Heart right ventricle (tissue), 16 donors: ENCODE data around the gene ITPKB. TPM values are rescaled to one million over a fixed set of nuclear protein-coding genes. Genes with fewer than 3 reads are reported as not detected.
A peak's percentile ranks its signal among the peaks of the same experiment; 100 is the strongest.

Experiments
- ATAC-seq, 8 donors: fragments of 200-7000 bp; cut with Tn5 transposase; one replicate each; pipeline ENCODE4 v1.9.1; 2020; ENCODE audit warnings: mild to moderate bottlenecking in 8 of 8, moderate library complexity in 8 of 8, moderate number of reproducible peaks in 1 of 8
- DNase-seq, 2 donors: peaks; one replicate each; pipeline ENCODE4 v3.0.0-alpha.2; 2020
- H3K27ac ChIP-seq, 10 donors: fragments of 200-600 bp; sonication (generic) in 2 of 10; one replicate each; pipeline versions ENCODE4 v1.5.0 to v1.8.0; 2020 to 2022; ENCODE audit warnings: mild to moderate bottlenecking in 3 of 10
- H3K27me3 ChIP-seq, 7 donors: fragments of 200-600 bp; one replicate each; pipeline ENCODE4 v1.8.0; 2021 to 2022; ENCODE audit warnings: mild to moderate bottlenecking in 2 of 7
- H3K36me3 ChIP-seq, 9 donors: fragments of 200-600 bp; sonication (generic) in 1 of 9; one replicate each; pipeline versions ENCODE4 v1.5.0 to v1.8.0; 2020 to 2022; ENCODE audit warnings: mild to moderate bottlenecking in 2 of 9
- H3K4me1 ChIP-seq, 9 donors: fragments of 200-600 bp; sonication (generic) in 1 of 9; one replicate each; pipeline versions ENCODE4 v1.5.0 to v1.8.0; 2020 to 2022; ENCODE audit warnings: mild to moderate bottlenecking in 4 of 9
- H3K4me3 ChIP-seq, 10 donors: fragments of 200-600 bp; sonication (generic) in 2 of 10; one replicate each; pipeline versions ENCODE4 v1.5.0 to v1.8.0; 2020 to 2022; ENCODE audit warnings: mild to moderate bottlenecking in 7 of 10, moderate library complexity in 2 of 10
- H3K9me3 ChIP-seq, 11 donors: fragments of 200-600 bp in 10 of 11; sonication (generic) in 2 of 11; one replicate each; pipeline versions ENCODE4 v1.5.0 to v1.8.0; 2013 to 2022; ENCODE audit warnings: mild to moderate bottlenecking in 2 of 11, control low read depth in 1 of 11, moderate library complexity in 1 of 11
- CTCF ChIP-seq, 9 donors: fragments of 200-600 bp; sonication (generic) in 2 of 9; IDR thresholded peaks; one replicate each; pipeline versions ENCODE4 v1.5.0 to v1.8.0; 2021 to 2022; ENCODE audit warnings: antibody characterized with exemption in 9 of 9, mild to moderate bottlenecking in 5 of 9, moderate library complexity in 1 of 9
- WGBS, 2 donors: extraction: QIAGEN DNeasy Blood & Tissue Kit; methylation state at CpG; one replicate each; pipeline ENCODE4 v1.1.7; 2013; ENCODE audit warnings: inconsistent platforms in 1 of 2; 5-methylcytosine and 5-hydroxymethylcytosine counted together
- intact Hi-C, 10 donors: fragments of 100-400 bp; cut with DNase I; formaldehyde crosslinking; loops; one replicate each; pipeline versions ENCODE4 v1.11.1 to v1.14.2; 2022
- polyA plus RNA-seq, 2 donors: library from polyadenylated mRNA; stranded (reverse); fragments of 200-250 nt; gene quantifications; one replicate each; pipeline ENCODE4 v1.2.3, GENCODE V29; 2013
- total RNA-seq, 10 donors: library from RNA; stranded (reverse); fragmentation: NEBNext Ultra II Directional in 3 of 10; extraction: Animal tissue kit (Norgen Biotek cat#: 25700) in 3 of 10; gene quantifications; one replicate each; pipeline versions ENCODE4 v1.2.1 to v1.2.4, GENCODE V29; 2021 to 2023
- donor health status: Arrhythmogenic right ventricular cardiomyopathy.
- donor health status: ischemic (EF 13 %, LVEDD 7.1; RV severe dilation, severe dysfunction).
- donor health status: healthy with polysubstance abuse.
- donor health status: DM: no; HTN: yes; CAD: no.
- donor health status: DM: no; HTN: no; CAD: no.
- donor health status: ischemic (EF 25% LVEDD 6.9; RV normal size, moderate dysfunction).
- donor health status: ischemic (EF 25% LVEDD 5.7; RV mildly dilated, moderate dysfunction).
- donor health status: healthy.
- donor health status: DM: yes; HTN: yes; CAD: no.
- donor health status: Ischemic cardiomyopathy.
- donor health status: ischemic (EF 35%, LVEDD 5.7; RV mildly dilated, moderate dysfunction).
- donor health status: nonischemic (EF 11% LVEDD 7.7; RV severe dilation, severe dysfunction).
- donor health status: DM: yes; HTN: yes; CAD: no.
- donor health status: PGD.
- donor health status: ischemic (EF 29% LVEDD 5.4; RV normal size, mild dysfunction).
- donor health status: nonischemic (EF 23%, LVEDD 6.1; RV moderate dilation, normal function).

ITPKB gene
- total and polyA plus RNA-seq, 12 donors, result 4.5 to 30.5 (median 16.1) TPM

GRCh38 chr1:226674892-226675714 lies 64.0 kb downstream of the ITPKB start:
- intact Hi-C loops, result no loop called here
- H3K4me3 ChIP-seq, result peak overlapping the region in 3 of 10 donors; percentile 6 to 32 (median 23)
- H3K4me1 ChIP-seq, result peaks cover 0 to 96% (median 79%) of the 10 kb centered on the region in 9 donors
- H3K9me3 ChIP-seq, result no peaks in the 10 kb centered on the region
- H3K27ac ChIP-seq, result peak overlapping the region; percentile 49 to 93 (median 90)
- 34 to 46% methylated on average over 17 of the region's 17 CpGs for WGBS, 2 donors
- DNase-seq (peak; percentile 45 to 85), ATAC-seq (peak; percentile 26 to 74 (median 60))
- H3K27me3 ChIP-seq, result no peaks in the 10 kb centered on the region
- peaks cover 0 to 8% (median 0%) of the 10 kb centered on the region in 9 donors for H3K36me3 ChIP-seq
- TF ChIP-seq CTCF (IDR thresholded peaks at IDR 0.05), result no peak

- H3K27ac ChIP-seq, result peak overlapping the region in 8 of 10 donors; percentile 21 to 93 (median 88)
- no peaks in the 10 kb centered on the region for H3K27me3 ChIP-seq
- intact Hi-C loops, result no loop called here
- no peaks in the 10 kb centered on the region for H3K9me3 ChIP-seq
- no peak for ATAC-seq
- WGBS, 2 donors, result 61 to 69% methylated on average over 4 of the region's 4 CpGs
- H3K4me1 ChIP-seq, result peaks cover 0 to 93% (median 64%) of the 10 kb centered on the region in 9 donors
- no peak overlapping the region for H3K4me3 ChIP-seq
- peaks cover 0 to 8% (median 0%) of the 10 kb centered on the region in 9 donors for H3K36me3 ChIP-seq
- no peak for TF ChIP-seq CTCF (IDR thresholded peaks at IDR 0.05)
- no peak for DNase-seq
Measured at GRCh38 chr1:226672339-226672762, 66.7 kb downstream of the ITPKB start.

- Histone ChIP-seq H3K27ac (peak overlapping the region in 8 of 10 donors; percentile 14 to 93 (median 88)), H3K4me3 (no peak overlapping the region), H3K9me3 (no peaks in the 10 kb centered on the region), H3K4me1 (peaks cover 0 to 93% (median 64%) of the 10 kb centered on the region in 9 donors), H3K36me3 (peaks cover 0 to 8% (median 0%) of the 10 kb centered on the region in 9 donors), H3K27me3 (no peaks in the 10 kb centered on the region)
- 85 to 86% methylated on average over 5 of the region's 5 CpGs for WGBS, 2 donors
- no peak for ATAC-seq
- no peak for TF ChIP-seq CTCF (IDR thresholded peaks at IDR 0.05)
- intact Hi-C loops, result no loop called here
- DNase-seq, result no peak
Measured at GRCh38 chr1:226671277-226671676, 67.8 kb downstream of the ITPKB start.

- DNase-seq (no peak), ATAC-seq (peak in 2 of 8 donors; percentile 23 to 30)
- no peak for TF ChIP-seq CTCF (IDR thresholded peaks at IDR 0.05)
- no peak overlapping the region for H3K4me3 ChIP-seq
- no peaks in the 10 kb centered on the region for H3K9me3 ChIP-seq
- H3K36me3 ChIP-seq, result peaks cover 0 to 8% (median 0%) of the 10 kb centered on the region in 9 donors
- intact Hi-C loops, result no loop called here
- H3K27ac ChIP-seq, result peak overlapping the region in 8 of 10 donors; percentile 9 to 88 (median 56)
- WGBS, 2 donors, result 78 to 85% methylated on average over 7 of the region's 7 CpGs
- H3K27me3 ChIP-seq, result no peaks in the 10 kb centered on the region
- H3K4me1 ChIP-seq, result peaks cover 0 to 93% (median 59%) of the 10 kb centered on the region in 9 donors
Measured at GRCh38 chr1:226670073-226670472, 69.0 kb downstream of the ITPKB start.
